GM13976 (cell line): ENCODE data around the gene FCER1G.

ENCODE experiments used
- DNase-seq: peaks from one replicate; pipeline ENCODE4 v3.0.0; 2012; ENCODE audit warnings: low spot score
- in situ Hi-C: fragments of 300-500 bp; cut with MboI; formaldehyde crosslinking; loops from one replicate; pipeline ENCODE4 v1.12.0; 2022; ENCODE audit warnings: low sequenced_read_pairs, mixed read lengths, inconsistent platforms; ENCODE audit not compliant: unreplicated experiment
- TF ChIP-seq, protein P1 (sequence below): IDR thresholded peaks from 2 replicates; pipeline ENCODE4 v1.5.1; 2012; ENCODE audit warnings: borderline replicate concordance, mild to moderate bottlenecking; ENCODE audit not compliant: insufficient read depth; ENCODE audit errors: extremely low read depth, missing control alignments, control extremely low read depth

FCER1G gene

DNA sequence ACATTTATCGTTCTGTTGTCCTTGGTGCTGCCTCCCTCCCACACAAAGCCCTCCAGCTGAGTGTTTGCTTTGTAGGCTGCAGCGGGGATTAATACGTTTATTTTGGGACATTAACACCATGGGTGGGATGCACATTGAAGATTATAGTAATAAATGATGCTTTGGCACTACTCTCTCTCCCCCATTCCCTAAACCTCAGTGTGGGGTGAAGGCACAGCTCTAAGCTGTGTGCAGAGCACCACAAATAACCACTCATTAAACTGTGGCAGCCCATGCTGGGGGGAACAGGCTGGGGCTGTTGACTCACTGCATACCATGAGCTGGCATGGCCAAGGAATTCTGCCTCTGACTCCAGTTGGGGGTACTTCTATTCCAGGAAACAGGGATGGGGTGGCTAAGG, 51.1 kb downstream of the FCER1G start:
- in situ Hi-C loops = no loop called here
- TF ChIP-seq, protein P1, sequence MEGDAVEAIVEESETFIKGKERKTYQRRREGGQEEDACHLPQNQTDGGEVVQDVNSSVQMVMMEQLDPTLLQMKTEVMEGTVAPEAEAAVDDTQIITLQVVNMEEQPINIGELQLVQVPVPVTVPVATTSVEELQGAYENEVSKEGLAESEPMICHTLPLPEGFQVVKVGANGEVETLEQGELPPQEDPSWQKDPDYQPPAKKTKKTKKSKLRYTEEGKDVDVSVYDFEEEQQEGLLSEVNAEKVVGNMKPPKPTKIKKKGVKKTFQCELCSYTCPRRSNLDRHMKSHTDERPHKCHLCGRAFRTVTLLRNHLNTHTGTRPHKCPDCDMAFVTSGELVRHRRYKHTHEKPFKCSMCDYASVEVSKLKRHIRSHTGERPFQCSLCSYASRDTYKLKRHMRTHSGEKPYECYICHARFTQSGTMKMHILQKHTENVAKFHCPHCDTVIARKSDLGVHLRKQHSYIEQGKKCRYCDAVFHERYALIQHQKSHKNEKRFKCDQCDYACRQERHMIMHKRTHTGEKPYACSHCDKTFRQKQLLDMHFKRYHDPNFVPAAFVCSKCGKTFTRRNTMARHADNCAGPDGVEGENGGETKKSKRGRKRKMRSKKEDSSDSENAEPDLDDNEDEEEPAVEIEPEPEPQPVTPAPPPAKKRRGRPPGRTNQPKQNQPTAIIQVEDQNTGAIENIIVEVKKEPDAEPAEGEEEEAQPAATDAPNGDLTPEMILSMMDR = no peak
- DNase-seq = no peak

DNA sequence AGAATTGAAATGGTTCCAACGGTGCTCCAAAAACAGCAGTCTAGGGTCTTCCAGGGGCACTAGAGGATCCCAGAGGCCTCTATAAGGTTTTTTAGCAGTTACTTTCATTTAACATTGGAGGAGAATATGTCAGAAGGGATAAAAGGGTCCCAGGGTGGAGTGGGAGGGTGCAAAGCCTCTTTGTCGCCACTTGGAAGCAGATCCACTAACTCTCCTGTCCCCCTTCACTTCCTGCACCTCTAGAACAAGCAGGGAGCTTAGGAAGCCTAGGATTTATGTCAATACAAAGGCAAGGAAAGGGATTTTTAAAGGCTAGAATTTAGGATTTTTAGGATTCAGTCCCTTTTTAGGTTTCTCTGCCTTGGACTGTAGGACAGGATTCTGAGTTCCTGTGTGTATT, 51.7 kb downstream of the FCER1G start:
- TF ChIP-seq, protein P1 = no peak
- in situ Hi-C loops = no loop called here
- DNase-seq = no peak

GRCh38 chr1:161267321-161267720, 52.2 kb downstream of the FCER1G start:
- in situ Hi-C loops = no loop called here
- DNase-seq = no peak
- TF ChIP-seq, protein P1 = no peak
